ENCODE measurements around the gene VAT1L. TPM values are rescaled to one million over a fixed set of nuclear protein-coding genes. Genes with fewer than 3 reads are reported as not detected.

VAT1L gene
- total RNA-seq, 1 experiment from 2014 or later, result 0.10 TPM

DNA sequence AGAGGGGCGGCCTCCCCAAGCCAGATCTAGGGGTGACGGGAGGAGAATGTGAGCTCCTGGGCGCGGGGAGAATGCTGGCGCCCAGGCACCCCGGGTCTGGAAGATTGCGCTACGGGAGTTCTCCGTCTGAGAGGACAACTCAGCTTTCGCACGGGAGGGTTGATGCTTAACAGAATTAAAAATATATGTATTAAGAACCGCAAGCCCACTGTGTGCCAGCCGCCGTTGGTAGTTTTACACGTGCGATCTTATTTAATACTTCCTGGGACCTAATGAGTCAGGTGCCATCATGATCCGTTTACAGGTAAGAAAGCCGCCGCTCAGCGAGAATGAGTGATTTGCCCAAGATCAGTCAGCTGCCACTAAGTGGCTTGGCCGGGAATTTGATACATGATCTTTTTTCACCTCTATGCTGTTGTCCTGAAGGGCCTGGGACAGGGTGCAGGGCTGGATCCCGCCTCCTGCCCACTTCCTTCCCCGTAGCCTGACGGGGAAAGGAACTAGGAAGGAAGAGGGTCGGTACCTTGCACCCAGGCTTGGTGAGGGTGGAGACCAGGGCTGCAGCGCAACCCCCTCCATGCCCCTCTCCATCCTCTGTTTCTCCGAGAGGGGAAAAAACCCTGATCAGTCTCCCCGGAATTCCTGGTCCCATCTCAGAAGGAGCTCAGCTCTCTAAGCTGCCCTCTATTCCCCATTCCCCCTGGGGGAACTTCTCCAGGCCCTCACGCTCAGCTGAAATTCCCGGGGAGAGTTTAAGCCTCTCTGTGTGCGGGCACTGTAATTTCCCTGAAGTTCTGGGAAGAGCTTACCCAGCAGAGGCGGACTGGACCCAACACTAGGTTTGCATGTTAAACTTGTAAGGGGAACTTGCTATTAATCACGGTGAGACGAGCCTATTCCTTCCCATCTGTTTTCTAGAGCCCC is 983 bp downstream of the VAT1L start:
- no peak for TF ChIP-seq POLR2A (IDR thresholded peaks at IDR 0.05; ENCODE audit: borderline replicate concordance, extremely low read depth, insufficient read depth, insufficient read length)
- no peak for TF ChIP-seq JUND (IDR thresholded peaks at IDR 0.05)
- no peak for TF ChIP-seq EZH2phosphoT487 (IDR thresholded peaks at IDR 0.05; ENCODE audit: borderline replicate concordance)
- TF ChIP-seq SIN3A (IDR thresholded peaks at IDR 0.05; ENCODE audit: low read depth), result no peak
- TF ChIP-seq FOSL1 (IDR thresholded peaks at IDR 0.05; ENCODE audit: low read depth), result no peak
- TF ChIP-seq POLR2AphosphoS5 (IDR thresholded peaks at IDR 0.05; ENCODE audit: low read depth, low read length), result no peak
- TF ChIP-seq, protein P1, sequence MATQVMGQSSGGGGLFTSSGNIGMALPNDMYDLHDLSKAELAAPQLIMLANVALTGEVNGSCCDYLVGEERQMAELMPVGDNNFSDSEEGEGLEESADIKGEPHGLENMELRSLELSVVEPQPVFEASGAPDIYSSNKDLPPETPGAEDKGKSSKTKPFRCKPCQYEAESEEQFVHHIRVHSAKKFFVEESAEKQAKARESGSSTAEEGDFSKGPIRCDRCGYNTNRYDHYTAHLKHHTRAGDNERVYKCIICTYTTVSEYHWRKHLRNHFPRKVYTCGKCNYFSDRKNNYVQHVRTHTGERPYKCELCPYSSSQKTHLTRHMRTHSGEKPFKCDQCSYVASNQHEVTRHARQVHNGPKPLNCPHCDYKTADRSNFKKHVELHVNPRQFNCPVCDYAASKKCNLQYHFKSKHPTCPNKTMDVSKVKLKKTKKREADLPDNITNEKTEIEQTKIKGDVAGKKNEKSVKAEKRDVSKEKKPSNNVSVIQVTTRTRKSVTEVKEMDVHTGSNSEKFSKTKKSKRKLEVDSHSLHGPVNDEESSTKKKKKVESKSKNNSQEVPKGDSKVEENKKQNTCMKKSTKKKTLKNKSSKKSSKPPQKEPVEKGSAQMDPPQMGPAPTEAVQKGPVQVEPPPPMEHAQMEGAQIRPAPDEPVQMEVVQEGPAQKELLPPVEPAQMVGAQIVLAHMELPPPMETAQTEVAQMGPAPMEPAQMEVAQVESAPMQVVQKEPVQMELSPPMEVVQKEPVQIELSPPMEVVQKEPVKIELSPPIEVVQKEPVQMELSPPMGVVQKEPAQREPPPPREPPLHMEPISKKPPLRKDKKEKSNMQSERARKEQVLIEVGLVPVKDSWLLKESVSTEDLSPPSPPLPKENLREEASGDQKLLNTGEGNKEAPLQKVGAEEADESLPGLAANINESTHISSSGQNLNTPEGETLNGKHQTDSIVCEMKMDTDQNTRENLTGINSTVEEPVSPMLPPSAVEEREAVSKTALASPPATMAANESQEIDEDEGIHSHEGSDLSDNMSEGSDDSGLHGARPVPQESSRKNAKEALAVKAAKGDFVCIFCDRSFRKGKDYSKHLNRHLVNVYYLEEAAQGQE (IDR thresholded peaks at IDR 0.05; ENCODE audit: low read depth), result no peak
- TF ChIP-seq ZFX (IDR thresholded peaks at IDR 0.05), result no peak
- TF ChIP-seq, protein P2, sequence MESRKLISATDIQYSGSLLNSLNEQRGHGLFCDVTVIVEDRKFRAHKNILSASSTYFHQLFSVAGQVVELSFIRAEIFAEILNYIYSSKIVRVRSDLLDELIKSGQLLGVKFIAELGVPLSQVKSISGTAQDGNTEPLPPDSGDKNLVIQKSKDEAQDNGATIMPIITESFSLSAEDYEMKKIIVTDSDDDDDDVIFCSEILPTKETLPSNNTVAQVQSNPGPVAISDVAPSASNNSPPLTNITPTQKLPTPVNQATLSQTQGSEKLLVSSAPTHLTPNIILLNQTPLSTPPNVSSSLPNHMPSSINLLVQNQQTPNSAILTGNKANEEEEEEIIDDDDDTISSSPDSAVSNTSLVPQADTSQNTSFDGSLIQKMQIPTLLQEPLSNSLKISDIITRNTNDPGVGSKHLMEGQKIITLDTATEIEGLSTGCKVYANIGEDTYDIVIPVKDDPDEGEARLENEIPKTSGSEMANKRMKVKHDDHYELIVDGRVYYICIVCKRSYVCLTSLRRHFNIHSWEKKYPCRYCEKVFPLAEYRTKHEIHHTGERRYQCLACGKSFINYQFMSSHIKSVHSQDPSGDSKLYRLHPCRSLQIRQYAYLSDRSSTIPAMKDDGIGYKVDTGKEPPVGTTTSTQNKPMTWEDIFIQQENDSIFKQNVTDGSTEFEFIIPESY (IDR thresholded peaks at IDR 0.05; ENCODE audit: extremely low read depth, insufficient replicate concordance, low read length), result no peak
- TF ChIP-seq RAD21 (IDR thresholded peaks at IDR 0.05; ENCODE audit: low read depth), result no peak
- no peak for TF ChIP-seq EGR1 (IDR thresholded peaks at IDR 0.05; ENCODE audit: low read depth)
- no peak for TF ChIP-seq YY1 (IDR thresholded peaks at IDR 0.05; ENCODE audit: extremely low read depth, insufficient replicate concordance, low read depth, low read length)
- TF ChIP-seq TCF7L2 (IDR thresholded peaks at IDR 0.05; ENCODE audit: borderline replicate concordance, extremely low read depth, insufficient read depth, insufficient read length), result no peak
- TF ChIP-seq, protein P3, sequence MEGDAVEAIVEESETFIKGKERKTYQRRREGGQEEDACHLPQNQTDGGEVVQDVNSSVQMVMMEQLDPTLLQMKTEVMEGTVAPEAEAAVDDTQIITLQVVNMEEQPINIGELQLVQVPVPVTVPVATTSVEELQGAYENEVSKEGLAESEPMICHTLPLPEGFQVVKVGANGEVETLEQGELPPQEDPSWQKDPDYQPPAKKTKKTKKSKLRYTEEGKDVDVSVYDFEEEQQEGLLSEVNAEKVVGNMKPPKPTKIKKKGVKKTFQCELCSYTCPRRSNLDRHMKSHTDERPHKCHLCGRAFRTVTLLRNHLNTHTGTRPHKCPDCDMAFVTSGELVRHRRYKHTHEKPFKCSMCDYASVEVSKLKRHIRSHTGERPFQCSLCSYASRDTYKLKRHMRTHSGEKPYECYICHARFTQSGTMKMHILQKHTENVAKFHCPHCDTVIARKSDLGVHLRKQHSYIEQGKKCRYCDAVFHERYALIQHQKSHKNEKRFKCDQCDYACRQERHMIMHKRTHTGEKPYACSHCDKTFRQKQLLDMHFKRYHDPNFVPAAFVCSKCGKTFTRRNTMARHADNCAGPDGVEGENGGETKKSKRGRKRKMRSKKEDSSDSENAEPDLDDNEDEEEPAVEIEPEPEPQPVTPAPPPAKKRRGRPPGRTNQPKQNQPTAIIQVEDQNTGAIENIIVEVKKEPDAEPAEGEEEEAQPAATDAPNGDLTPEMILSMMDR (IDR thresholded peaks at IDR 0.05 in 2 of 3, conservative IDR thresholded peaks at IDR 0.05 in 1 of 3; ENCODE audit: borderline replicate concordance in 1 of 3, insufficient read depth in 1 of 3, low read depth in 2 of 3, low read length in 2 of 3), result no peak
- TF ChIP-seq, protein P4, sequence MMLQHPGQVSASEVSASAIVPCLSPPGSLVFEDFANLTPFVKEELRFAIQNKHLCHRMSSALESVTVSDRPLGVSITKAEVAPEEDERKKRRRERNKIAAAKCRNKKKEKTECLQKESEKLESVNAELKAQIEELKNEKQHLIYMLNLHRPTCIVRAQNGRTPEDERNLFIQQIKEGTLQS (IDR thresholded peaks at IDR 0.05), result no peak
- TF ChIP-seq SRF (IDR thresholded peaks at IDR 0.05; ENCODE audit: low read depth), result no peak
- TF ChIP-seq ZNF274 (IDR thresholded peaks at IDR 0.05; ENCODE audit: low read depth, low read length), result no peak
- TF ChIP-seq CBX3 (IDR thresholded peaks at IDR 0.05; ENCODE audit: low read depth), result no peak
- TF ChIP-seq, protein P5, sequence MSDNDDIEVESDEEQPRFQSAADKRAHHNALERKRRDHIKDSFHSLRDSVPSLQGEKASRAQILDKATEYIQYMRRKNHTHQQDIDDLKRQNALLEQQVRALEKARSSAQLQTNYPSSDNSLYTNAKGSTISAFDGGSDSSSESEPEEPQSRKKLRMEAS (IDR thresholded peaks at IDR 0.05), result no peak
- Histone ChIP-seq H3K9me2 (ENCODE audit: insufficient read depth) (no peaks in the 10 kb centered on the region), H3K9ac (ENCODE audit: low read length) (no peak overlapping the region), H3K9me3 (ENCODE audit: control insufficient read depth in 1 of 2, insufficient read depth in 1 of 2, low read depth in 1 of 2, low read length in 2 of 2) (no peaks in the 10 kb centered on the region), H2AFZ (ENCODE audit: low read depth, low read length, poor library complexity, severe bottlenecking) (no peak overlapping the region), H3K4me2 (ENCODE audit: low read length) (no peak overlapping the region), H3K4me3 (replicated peaks in 1 of 2; ENCODE audit: low read depth in 1 of 2, low read length in 2 of 2) (no peak overlapping the region), H4K20me1 (ENCODE audit: insufficient read depth) (no peaks in the 10 kb centered on the region), H3K36me3 (ENCODE audit: control insufficient read depth in 1 of 2, insufficient read depth in 2 of 2, low read length in 2 of 2) (no peaks in the 10 kb centered on the region), H3K27ac (ENCODE audit: low read depth, low read length) (no peak overlapping the region), H3K27me3 (ENCODE audit: insufficient read depth, low read length) (peaks cover 62% of the 10 kb centered on the region), H3K4me1 (ENCODE audit: control insufficient read depth in 1 of 2, insufficient read depth in 2 of 2, low read length in 2 of 2) (no peaks in the 10 kb centered on the region), H3K79me2 (ENCODE audit: insufficient read depth, low read length) (no peaks in the 10 kb centered on the region)
- ATAC-seq, result no peak
- CTCF ChIA-PET, result no interaction called here
- intact Hi-C loops (cut with micrococcal nuclease), result no loop called here
- POLR2A ChIA-PET, result no interaction called here
- RAD21 ChIA-PET (ENCODE audit: low non-redundant PET in 1 of 2, low total read pairs in 2 of 2, uncharacterized antibody in 2 of 2, unreplicated experiment in 2 of 2), result no interaction called here
- BruUV-seq (replicated peaks), result no TSS peak
- DNase-seq (ENCODE audit: low read depth, low spot score), result no peak
